ENCODE results near the gene HOXB1. TPM values are rescaled to one million over a fixed set of nuclear protein-coding genes. Genes with fewer than 3 reads are reported as not detected.
A peak's percentile ranks its signal among the peaks of the same experiment; 100 is the strongest.

Gene HOXB1
- total and polyA plus RNA-seq, 7 experiments from 2014 or later = not detected

GRCh38 chr17:48552466-48553189 is 21.8 kb upstream of the HOXB1 start:
- DNase-seq (no peak), ATAC-seq (no peak)
- H3K36me3 Mint-ChIP-seq = peaks cover 0 to 14% (median 0%) of the 10 kb centered on the region in 5 donors
- H3K4me3 Mint-ChIP-seq = no peak overlapping the region
- H3K9me3 Mint-ChIP-seq = no peaks in the 10 kb centered on the region
- H3K4me1 ChIP-seq (ENCODE audit: control insufficient read depth in 2 of 2, insufficient read depth in 2 of 2, low read length in 2 of 2) = peaks cover 0 to 10% of the 10 kb centered on the region in 2 donors
- no peaks in the 10 kb centered on the region for H3K9me3 ChIP-seq (ENCODE audit: control insufficient read depth in 2 of 3, low read length in 3 of 3)
- intact Hi-C loops (cut with micrococcal nuclease) = no loop called here
- no peak overlapping the region for H3K27ac Mint-ChIP-seq
- ChIA-PET POLR2A (no interaction called here), CTCF (interaction anchor here (1.1 kb wide), 1 partner anchor 12 kb away, joined by 3 read pairs; no protein-coding TSS in a partner anchor)
- peaks cover 7 to 46% (median 14%) of the 10 kb centered on the region in 5 donors for H3K27me3 Mint-ChIP-seq
- H3K27ac ChIP-seq (ENCODE audit: low read depth, low read length) = no peak overlapping the region
- H3K36me3 ChIP-seq (ENCODE audit: control insufficient read depth in 2 of 3, insufficient read depth in 3 of 3, low read length in 3 of 3) = no peaks in the 10 kb centered on the region
- no peaks in the 10 kb centered on the region for H3K27me3 ChIP-seq (ENCODE audit: control insufficient read depth in 2 of 2, insufficient read depth in 2 of 2, low read length in 2 of 2)
- H3K4me1 Mint-ChIP-seq = peaks cover 7 to 32% (median 23%) of the 10 kb centered on the region in 7 donors
- H3K4me3 ChIP-seq (ENCODE audit: low read length) = no peak overlapping the region

GRCh38 chr17:48551596-48552465 is 21.0 kb upstream of the HOXB1 start:
- peaks cover 7 to 43% (median 13%) of the 10 kb centered on the region in 5 donors for H3K27me3 Mint-ChIP-seq
- intact Hi-C loops (cut with micrococcal nuclease) = no loop called here
- H3K27ac Mint-ChIP-seq = peak overlapping the region in 1 of 9 donors; percentile 55
- H3K4me1 Mint-ChIP-seq = peaks cover 7 to 38% (median 31%) of the 10 kb centered on the region in 7 donors
- Histone ChIP-seq H3K27me3 (ENCODE audit: control insufficient read depth in 2 of 2, insufficient read depth in 2 of 2, low read length in 2 of 2) (no peaks in the 10 kb centered on the region), H3K36me3 (ENCODE audit: control insufficient read depth in 2 of 3, insufficient read depth in 3 of 3, low read length in 3 of 3) (no peaks in the 10 kb centered on the region), H3K4me3 (ENCODE audit: low read length) (no peak overlapping the region), H3K9me3 (ENCODE audit: control insufficient read depth in 2 of 3, low read length in 3 of 3) (no peaks in the 10 kb centered on the region), H3K27ac (ENCODE audit: low read depth, low read length) (no peak overlapping the region), H3K4me1 (ENCODE audit: control insufficient read depth in 2 of 2, insufficient read depth in 2 of 2, low read length in 2 of 2) (peaks cover 0 to 16% of the 10 kb centered on the region in 2 donors)
- no peak for DNase-seq
- H3K36me3 Mint-ChIP-seq = peaks cover 0 to 14% (median 0%) of the 10 kb centered on the region in 5 donors
- H3K9me3 Mint-ChIP-seq = no peaks in the 10 kb centered on the region
- ChIA-PET POLR2A (no interaction called here), CTCF (interaction anchor here (1.1 kb wide), 1 partner anchor 11 kb away, joined by 3 read pairs; no protein-coding TSS in a partner anchor)
- ATAC-seq = no peak
- no peak overlapping the region for H3K4me3 Mint-ChIP-seq

GRCh38 chr17:48551214-48551555 is 20.4 kb upstream of the HOXB1 start:
- ChIA-PET CTCF (no interaction called here), POLR2A (interaction anchor here (0.5 to 0.6 kb wide), 2 partner anchors 16 to 743 kb away, joined by 3 to 4 read pairs; no protein-coding TSS in a partner anchor)
- Mint-ChIP-seq H3K4me3 (no peak overlapping the region), H3K9me3 (no peaks in the 10 kb centered on the region), H3K27me3 (peaks cover 6 to 37% (median 12%) of the 10 kb centered on the region in 5 donors), H3K27ac (no peak overlapping the region), H3K4me1 (peaks cover 7 to 41% (median 36%) of the 10 kb centered on the region in 7 donors), H3K36me3 (peaks cover 0 to 14% (median 0%) of the 10 kb centered on the region in 5 donors)
- Histone ChIP-seq H3K27me3 (ENCODE audit: control insufficient read depth in 2 of 2, insufficient read depth in 2 of 2, low read length in 2 of 2) (no peaks in the 10 kb centered on the region), H3K9me3 (ENCODE audit: control insufficient read depth in 2 of 3, low read length in 3 of 3) (no peaks in the 10 kb centered on the region), H3K27ac (ENCODE audit: low read depth, low read length) (no peak overlapping the region), H3K36me3 (ENCODE audit: control insufficient read depth in 2 of 3, insufficient read depth in 3 of 3, low read length in 3 of 3) (no peaks in the 10 kb centered on the region), H3K4me1 (ENCODE audit: control insufficient read depth in 2 of 2, insufficient read depth in 2 of 2, low read length in 2 of 2) (peaks cover 0 to 22% of the 10 kb centered on the region in 2 donors), H3K4me3 (ENCODE audit: low read length) (no peak overlapping the region)
- DNase-seq (no peak), ATAC-seq (no peak)
- intact Hi-C loops (cut with micrococcal nuclease) = no loop called here

GRCh38 chr17:48550502-48551213 is 19.8 kb upstream of the HOXB1 start:
- H3K27me3 ChIP-seq (ENCODE audit: control insufficient read depth in 2 of 2, insufficient read depth in 2 of 2, low read length in 2 of 2) = no peaks in the 10 kb centered on the region
- H3K9me3 ChIP-seq (ENCODE audit: control insufficient read depth in 2 of 3, low read length in 3 of 3) = no peaks in the 10 kb centered on the region
- ChIA-PET CTCF (no interaction called here), POLR2A (interaction anchor here (0.5 to 0.6 kb wide), 2 partner anchors 15 to 743 kb away, joined by 3 to 4 read pairs; no protein-coding TSS in a partner anchor)
- ATAC-seq = no peak
- no peak for DNase-seq
- Mint-ChIP-seq H3K4me3 (no peak overlapping the region), H3K27me3 (peaks cover 5 to 31% (median 16%) of the 10 kb centered on the region in 5 donors), H3K27ac (peak overlapping the region in 1 of 9 donors; percentile 17), H3K4me1 (peaks cover 7 to 42% (median 37%) of the 10 kb centered on the region in 7 donors), H3K9me3 (no peaks in the 10 kb centered on the region), H3K36me3 (peaks cover 0 to 14% (median 0%) of the 10 kb centered on the region in 5 donors)
- no peak overlapping the region for H3K4me3 ChIP-seq (ENCODE audit: low read length)
- peaks cover 0 to 26% of the 10 kb centered on the region in 2 donors for H3K4me1 ChIP-seq (ENCODE audit: control insufficient read depth in 2 of 2, insufficient read depth in 2 of 2, low read length in 2 of 2)
- H3K36me3 ChIP-seq (ENCODE audit: control insufficient read depth in 2 of 3, insufficient read depth in 3 of 3, low read length in 3 of 3) = no peaks in the 10 kb centered on the region
- H3K27ac ChIP-seq (ENCODE audit: low read depth, low read length) = no peak overlapping the region
- intact Hi-C loops (cut with micrococcal nuclease) = no loop called here

GRCh38 chr17:48549914-48550501 is 19.2 kb upstream of the HOXB1 start:
- Histone ChIP-seq H3K27ac (ENCODE audit: low read depth, low read length) (no peak overlapping the region), H3K4me3 (ENCODE audit: low read length) (no peak overlapping the region), H3K9me3 (ENCODE audit: control insufficient read depth in 2 of 3, low read length in 3 of 3) (no peaks in the 10 kb centered on the region), H3K27me3 (ENCODE audit: control insufficient read depth in 2 of 2, insufficient read depth in 2 of 2, low read length in 2 of 2) (no peaks in the 10 kb centered on the region), H3K36me3 (ENCODE audit: control insufficient read depth in 2 of 3, insufficient read depth in 3 of 3, low read length in 3 of 3) (no peaks in the 10 kb centered on the region), H3K4me1 (ENCODE audit: control insufficient read depth in 2 of 2, insufficient read depth in 2 of 2, low read length in 2 of 2) (peaks cover 0 to 29% of the 10 kb centered on the region in 2 donors)
- DNase-seq (no peak), ATAC-seq (no peak)
- Mint-ChIP-seq H3K4me1 (peaks cover 3 to 43% (median 38%) of the 10 kb centered on the region in 7 donors), H3K36me3 (peaks cover 0 to 10% (median 0%) of the 10 kb centered on the region in 5 donors), H3K27ac (peak overlapping the region in 2 of 9 donors; percentile 51 to 70), H3K9me3 (no peaks in the 10 kb centered on the region), H3K4me3 (no peak overlapping the region), H3K27me3 (peaks cover 0 to 25% (median 12%) of the 10 kb centered on the region in 5 donors)
- CTCF ChIA-PET = no interaction called here
- intact Hi-C loops (cut with micrococcal nuclease) = loop anchor here in 1 of 2 donors (10.0 kb wide), 1 partner anchor 345 kb away; the partner anchor contains the start of gene ATP5MC1
- POLR2A ChIA-PET = interaction anchor here (1.0 to 2.5 kb wide), 2 partner anchors 10 to 719 kb away, joined by 3 to 12 read pairs; partner anchors contain the start of genes LRRC46 and MRPL10

- Histone ChIP-seq H3K27ac (ENCODE audit: low read depth, low read length) (no peak overlapping the region), H3K4me3 (ENCODE audit: low read length) (no peak overlapping the region), H3K4me1 (ENCODE audit: control insufficient read depth in 2 of 2, insufficient read depth in 2 of 2, low read length in 2 of 2) (peaks cover 0 to 29% of the 10 kb centered on the region in 2 donors), H3K27me3 (ENCODE audit: control insufficient read depth in 2 of 2, insufficient read depth in 2 of 2, low read length in 2 of 2) (no peaks in the 10 kb centered on the region), H3K9me3 (ENCODE audit: control insufficient read depth in 2 of 3, low read length in 3 of 3) (no peaks in the 10 kb centered on the region), H3K36me3 (ENCODE audit: control insufficient read depth in 2 of 3, insufficient read depth in 3 of 3, low read length in 3 of 3) (no peaks in the 10 kb centered on the region)
- peaks cover under 1 to 45% (median 43%) of the 10 kb centered on the region in 7 donors for H3K4me1 Mint-ChIP-seq
- no peaks in the 10 kb centered on the region for H3K9me3 Mint-ChIP-seq
- H3K27ac Mint-ChIP-seq = peak overlapping the region in 6 of 9 donors; percentile 8 to 99 (median 76)
- peaks cover 0 to 12% (median 0%) of the 10 kb centered on the region in 5 donors for H3K36me3 Mint-ChIP-seq
- ChIA-PET POLR2A (interaction anchor here (1.0 to 4.3 kb wide), 5 partner anchors 8 to 718 kb away, joined by 3 to 24 read pairs (median 5); partner anchors contain the start of genes HOXB5, LRRC46 and MRPL10), CTCF (no interaction called here)
- ATAC-seq (no peak), DNase-seq (no peak)
- H3K27me3 Mint-ChIP-seq = peaks cover 0 to 18% (median 8%) of the 10 kb centered on the region in 5 donors
- intact Hi-C loops (cut with micrococcal nuclease) = loop anchor here in 1 of 2 donors (10.0 kb wide), 1 partner anchor 346 kb away; the partner anchor contains the start of gene ATP5MC1
- no peak overlapping the region for H3K4me3 Mint-ChIP-seq
Observed at GRCh38 chr17:48549281-48549630, 18.4 kb upstream of the HOXB1 start.

All from naive thymus-derived CD4-positive, alpha-beta T cell (primary cell).